Loucy (cell line): ENCODE results near the gene SNAP25.

Source experiments
- H2AFZ ChIP-seq: fragments of 200-600 bp; sonication (generic); 2 replicates; pipeline ENCODE4 v1.6.0; 2016; ENCODE audit warnings: antibody characterized with exemption, mild to moderate bottlenecking, low read length, moderate library complexity
- H3F3A ChIP-seq: fragments of 200-600 bp; 2 replicates; pipeline ENCODE4 v1.6.0; 2016; ENCODE audit warnings: antibody characterized with exemption, low read depth, mild to moderate bottlenecking
- H3K27me3 ChIP-seq: fragments of 200-600 bp; sonication (generic); 2 replicates; pipeline ENCODE4 v1.6.1; 2014; ENCODE audit warnings: low read length, mild to moderate bottlenecking; ENCODE audit not compliant: insufficient read depth, poor library complexity, severe bottlenecking
- H3K36me3 ChIP-seq: fragments of 200-600 bp; sonication (generic); 2 replicates; pipeline ENCODE4 v1.6.1; 2016; ENCODE audit warnings: low read length; ENCODE audit not compliant: insufficient read depth
- H3K4me1 ChIP-seq: fragments of 200-600 bp; sonication (generic); 2 replicates; pipeline ENCODE4 v1.5.1; 2014; ENCODE audit warnings: low read length, mild to moderate bottlenecking; ENCODE audit not compliant: insufficient read depth, poor library complexity, severe bottlenecking
- H3K4me2 ChIP-seq: fragments of 200-600 bp; sonication (generic); 2 replicates; pipeline ENCODE4 v1.6.0; 2014; ENCODE audit warnings: antibody characterized with exemption, low read length, low read depth, mild to moderate bottlenecking; ENCODE audit not compliant: poor library complexity, severe bottlenecking
- H3K4me3 ChIP-seq: fragments of 200-600 bp; sonication (generic); 2 replicates; pipeline ENCODE4 v1.5.1; 2014; ENCODE audit warnings: low read length, mild to moderate bottlenecking, mixed read lengths; ENCODE audit not compliant: poor library complexity, severe bottlenecking
- H3K79me2 ChIP-seq: fragments of 200-600 bp; sonication (generic); 2 replicates; pipeline ENCODE4 v1.6.1; 2014; ENCODE audit warnings: low read length; ENCODE audit not compliant: insufficient read depth
- H3K9ac ChIP-seq: fragments of 200-600 bp; sonication (generic); 2 replicates; pipeline ENCODE4 v1.6.0; 2014; ENCODE audit warnings: mild to moderate bottlenecking, low read depth, low read length, moderate library complexity; ENCODE audit not compliant: poor library complexity, severe bottlenecking
- H3K9me2 ChIP-seq: fragments of 200-600 bp; sonication (generic); replicated peaks from 2 replicates; pipeline ENCODE4 v1.6.1; 2016; ENCODE audit warnings: low read depth, low read length, mixed read lengths
- H3K9me3 ChIP-seq: fragments of 200-600 bp; sonication (generic); 2 replicates; pipeline ENCODE4 v1.6.1; 2014; ENCODE audit warnings: mild to moderate bottlenecking, antibody characterized with exemption, low read length, low read depth; ENCODE audit not compliant: insufficient read depth
- H4K20me1 ChIP-seq: fragments of 200-600 bp; sonication (generic); 2 replicates; pipeline ENCODE4 v1.6.0; 2014; ENCODE audit warnings: antibody characterized with exemption, low read length, mild to moderate bottlenecking; ENCODE audit not compliant: insufficient read depth, poor library complexity, severe bottlenecking
- CTCF ChIP-seq: fragments of 200-600 bp; sonication (generic); conservative IDR thresholded peaks from 2 replicates; pipeline ENCODE4 v1.5.1; 2014; ENCODE audit warnings: mild to moderate bottlenecking, antibody characterized with exemption, low read length
- EZH2phosphoT487 ChIP-seq: fragments of 200-600 bp; IDR thresholded peaks from 2 replicates; pipeline ENCODE4 v1.6.1; 2018; ENCODE audit warnings: antibody characterized with exemption, mild to moderate bottlenecking, moderate library complexity, borderline replicate concordance

SNAP25 gene

GRCh38 chr20:10219452-10219791 is 792 bp downstream of the SNAP25 start:
- no peaks in the 10 kb centered on the region for H3K36me3 ChIP-seq
- no peaks in the 10 kb centered on the region for H3K79me2 ChIP-seq
- no peaks in the 10 kb centered on the region for H3K4me1 ChIP-seq
- TF ChIP-seq CTCF: no peak
- TF ChIP-seq EZH2phosphoT487: no peak
- H4K20me1 ChIP-seq: no peaks in the 10 kb centered on the region
- no peaks in the 10 kb centered on the region for H3F3A ChIP-seq
- no peak overlapping the region for H3K4me3 ChIP-seq
- no peaks in the 10 kb centered on the region for H3K9me2 ChIP-seq
- no peak overlapping the region for H3K4me2 ChIP-seq
- no peaks in the 10 kb centered on the region for H3K27me3 ChIP-seq
- no peak overlapping the region for H2AFZ ChIP-seq
- no peak overlapping the region for H3K9ac ChIP-seq
- H3K9me3 ChIP-seq: no peaks in the 10 kb centered on the region

DNA sequence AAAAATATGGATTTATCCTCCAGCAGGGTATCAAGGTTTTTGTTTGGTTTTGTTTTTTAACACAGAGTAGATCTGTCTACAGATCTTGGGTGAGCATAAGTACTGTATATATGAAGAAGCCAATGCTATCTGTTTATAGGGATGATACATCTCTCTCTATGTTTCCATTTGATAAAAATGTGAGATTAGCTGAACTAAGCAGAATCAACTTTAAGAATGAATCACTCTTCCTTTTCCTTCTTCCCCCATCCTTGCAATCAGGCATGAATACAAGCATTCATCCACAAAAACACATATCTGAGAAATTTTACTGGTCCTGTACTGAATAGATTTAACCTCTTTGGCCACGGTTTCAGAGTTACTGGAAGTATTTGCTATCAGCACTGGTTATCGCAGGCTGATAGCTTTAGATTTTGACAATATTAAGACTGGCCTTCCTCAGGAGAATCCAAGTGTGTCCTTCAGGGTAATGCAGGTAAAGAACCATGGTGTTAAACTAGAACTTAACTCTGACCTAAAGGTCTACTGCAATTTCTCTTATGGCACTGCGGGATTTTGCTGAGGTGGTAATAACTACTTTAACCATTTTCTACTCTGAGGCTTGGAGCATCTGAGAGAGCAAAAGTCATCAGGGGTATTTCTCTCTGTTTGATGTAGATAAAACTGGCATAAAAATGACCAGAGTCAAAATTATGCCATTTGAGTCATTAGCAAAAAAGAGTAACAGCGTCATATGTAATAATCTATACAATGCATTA is 1.5 kb downstream of the SNAP25 start:
- H3K27me3 ChIP-seq: no peaks in the 10 kb centered on the region
- H3K4me3 ChIP-seq: no peak overlapping the region
- no peaks in the 10 kb centered on the region for H3K4me1 ChIP-seq
- H3K9me2 ChIP-seq: no peaks in the 10 kb centered on the region
- H3K36me3 ChIP-seq: no peaks in the 10 kb centered on the region
- H3F3A ChIP-seq: no peaks in the 10 kb centered on the region
- no peak overlapping the region for H3K9ac ChIP-seq
- H3K4me2 ChIP-seq: no peak overlapping the region
- no peak overlapping the region for H2AFZ ChIP-seq
- no peak for TF ChIP-seq CTCF
- no peak for TF ChIP-seq EZH2phosphoT487
- no peaks in the 10 kb centered on the region for H4K20me1 ChIP-seq
- H3K79me2 ChIP-seq: no peaks in the 10 kb centered on the region
- no peaks in the 10 kb centered on the region for H3K9me3 ChIP-seq

GRCh38 chr20:10221021-10221420 is 2.4 kb downstream of the SNAP25 start:
- H3K4me1 ChIP-seq: no peaks in the 10 kb centered on the region
- TF ChIP-seq CTCF: no peak
- TF ChIP-seq EZH2phosphoT487: no peak
- no peak overlapping the region for H2AFZ ChIP-seq
- no peaks in the 10 kb centered on the region for H4K20me1 ChIP-seq
- no peaks in the 10 kb centered on the region for H3K27me3 ChIP-seq
- H3K79me2 ChIP-seq: no peaks in the 10 kb centered on the region
- H3K9me3 ChIP-seq: no peaks in the 10 kb centered on the region
- no peaks in the 10 kb centered on the region for H3K36me3 ChIP-seq
- H3K9ac ChIP-seq: no peak overlapping the region
- H3K4me2 ChIP-seq: no peak overlapping the region
- no peak overlapping the region for H3K4me3 ChIP-seq
- no peaks in the 10 kb centered on the region for H3K9me2 ChIP-seq
- H3F3A ChIP-seq: no peaks in the 10 kb centered on the region
